A673 (cell line): ENCODE results near the gene PSORS1C1. TPM values are rescaled to one million over a fixed set of nuclear protein-coding genes. Genes with fewer than 3 reads are reported as not detected.
A peak's percentile ranks its signal among the peaks of the same experiment; 100 is the strongest.

Experiments
- BruUV-seq: library from RNA; stranded (reverse); fragments of 400-500 nt; replicated peaks from 2 replicates; lab custom pipeline; 2021; lab: Mats Ljungman, UMichigan
- CTCF ChIA-PET: fragments of 300-600 bp; sonication (Branson Sonifier 250); formaldehyde crosslinking; loops from one replicate; lab custom pipeline; 2022; ENCODE audit warnings: antibody characterized with exemption; lab: Charles Lee
- POLR2A ChIA-PET: fragments of 300-600 bp; sonication (Branson Sonifier 250); formaldehyde crosslinking; loops from one replicate; lab custom pipeline; 2022; ENCODE audit warnings: antibody characterized with exemption; ENCODE audit not compliant: low non-redundant PET; lab: Charles Lee
- DNase-seq: peaks from one replicate; pipeline ENCODE4 v3.0.0-alpha.2; 2015; ENCODE audit warnings: low spot score
- H3K27ac ChIP-seq: fragments of 200-600 bp; sonication (generic); 2 replicates; pipeline ENCODE4 v1.5.1; 2016; ENCODE audit warnings: mixed run types, low read depth, mild to moderate bottlenecking, mixed read lengths, antibody characterized with exemption, low read length; ENCODE audit not compliant: poor library complexity, severe bottlenecking
- H3K27me3 ChIP-seq: fragments of 200-600 bp; sonication (generic); replicated peaks from 2 replicates; pipeline ENCODE4 v1.6.1; 2017; ENCODE audit warnings: mixed run types, low read depth, mild to moderate bottlenecking, mixed read lengths, antibody characterized with exemption, low read length; ENCODE audit not compliant: insufficient read depth, poor library complexity
- H3K36me3 ChIP-seq: fragments of 200-600 bp; sonication (generic); 2 replicates; pipeline ENCODE4 v1.6.1; 2016; ENCODE audit warnings: mixed run types, mild to moderate bottlenecking, mixed read lengths, antibody characterized with exemption, low read length; ENCODE audit not compliant: insufficient read depth, poor library complexity, severe bottlenecking
- H3K4me1 ChIP-seq: fragments of 200-600 bp; sonication (generic); 2 replicates; pipeline ENCODE4 v1.6.1; 2017; ENCODE audit warnings: mixed run types, mild to moderate bottlenecking, mixed read lengths, antibody characterized with exemption, low read length; ENCODE audit not compliant: insufficient read depth, poor library complexity, severe bottlenecking
- H3K4me3 ChIP-seq: fragments of 200-600 bp; sonication (generic); 2 replicates; pipeline ENCODE4 v1.5.1; 2016; ENCODE audit warnings: low read depth, mixed run types, mild to moderate bottlenecking, mixed read lengths, low read length; ENCODE audit not compliant: poor library complexity, severe bottlenecking
- H3K9me3 ChIP-seq: fragments of 200-600 bp; sonication (generic); 2 replicates; pipeline ENCODE4 v1.6.1; 2016; ENCODE audit warnings: mixed run types, low read depth, mild to moderate bottlenecking, mixed read lengths, antibody characterized with exemption, low read length; ENCODE audit not compliant: poor library complexity, severe bottlenecking
- EZH2 ChIP-seq: fragments of 200-600 bp; sonication (generic); IDR thresholded peaks from 2 replicates; pipeline ENCODE4 v1.6.1; 2017; ENCODE audit warnings: borderline replicate concordance, low read depth, mild to moderate bottlenecking, mixed read lengths, antibody characterized with exemption, low read length; ENCODE audit not compliant: poor library complexity, severe bottlenecking
- intact Hi-C: fragments of 100-400 bp; cut with micrococcal nuclease; formaldehyde crosslinking; loops from one replicate; pipeline ENCODE4 v1.10.0; 2022; ENCODE audit not compliant: unreplicated experiment
- total RNA-seq: library from RNA; stranded (reverse); gene quantifications from 2 replicates; pipeline ENCODE4 v1.2.3, GENCODE V29; 2021
- TF ChIP-seq, protein P1 (sequence below): fragments of 300-800, 200-600 bp; sonication (generic); conservative IDR thresholded peaks from 2 replicates; pipeline ENCODE4 v1.5.1; 2017; ENCODE audit warnings: low read depth, mild to moderate bottlenecking, antibody characterized with exemption, low read length, moderate library complexity, mixed read lengths

The PSORS1C1 gene
- total RNA-seq, 1 experiment from 2014 or later: not detected

DNA sequence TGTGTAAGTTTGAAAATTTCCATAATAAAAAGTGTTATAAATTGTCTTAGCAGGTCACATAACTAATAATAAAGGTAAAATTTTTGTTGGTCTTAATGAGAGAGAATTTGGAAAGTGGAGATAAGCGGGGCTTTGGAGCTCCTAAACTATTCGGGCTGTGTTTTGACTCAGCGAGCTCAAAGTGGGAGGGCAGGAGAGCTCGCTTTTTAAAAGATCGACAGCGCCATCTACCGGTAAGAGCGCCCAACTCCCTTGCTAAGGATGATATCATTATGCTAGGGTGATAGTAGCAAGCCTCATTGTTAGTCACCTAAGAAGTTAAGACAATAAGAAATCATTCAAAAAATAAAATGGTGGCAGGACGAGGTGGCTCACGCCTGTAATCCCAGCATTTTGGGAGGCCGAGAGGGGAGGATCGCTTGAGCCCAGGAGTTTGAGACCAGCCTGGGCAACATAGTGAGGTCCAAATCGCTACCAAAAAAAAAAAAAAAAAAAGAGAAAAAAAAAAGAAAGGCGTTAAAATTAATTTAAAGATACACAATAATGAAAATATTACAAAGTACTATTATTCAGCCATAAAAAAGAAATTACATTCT is 27.0 kb upstream of the PSORS1C1 start:
- CTCF ChIA-PET: interaction anchor here (0.6 to 1.9 kb wide), 30 partner anchors 13 to 555 kb away, joined by 3 to 24 read pairs (median 4); partner anchors contain the start of gene VARS2

DNA sequence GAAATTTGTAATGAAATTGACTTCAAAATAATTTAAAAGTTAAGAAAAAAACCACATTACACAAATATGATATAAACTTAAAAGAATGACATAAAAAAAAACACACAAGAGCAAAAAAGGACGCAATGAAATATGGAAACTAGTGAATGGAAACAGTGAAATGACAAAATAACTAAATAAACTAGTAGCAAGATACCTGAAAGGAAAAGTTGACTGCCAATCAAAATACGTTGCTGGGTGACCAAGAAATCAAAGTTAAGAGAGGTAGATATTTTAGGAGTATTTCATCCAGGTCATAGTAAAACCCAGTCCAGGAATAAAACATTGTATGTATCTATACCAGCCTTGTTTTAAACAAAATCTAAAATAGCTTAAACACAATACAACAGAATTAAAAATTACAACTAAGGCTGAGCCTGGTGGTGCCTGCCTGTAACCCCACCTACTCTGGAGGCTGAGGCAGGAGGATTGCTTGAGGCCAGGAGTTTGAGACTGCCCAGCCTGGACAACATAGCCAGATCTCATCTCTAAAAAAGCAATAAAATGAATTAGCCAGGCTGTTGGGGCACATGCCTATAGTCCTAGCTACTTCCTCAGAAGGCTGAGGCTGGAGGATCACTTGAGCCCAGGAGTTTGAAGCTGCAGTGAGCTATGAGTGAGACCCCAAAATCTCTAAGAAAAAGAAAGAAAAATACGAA is 24.2 kb upstream of the PSORS1C1 start:
- intact Hi-C loops: no loop called here
- no peaks in the 10 kb centered on the region for H3K36me3 ChIP-seq
- peaks cover 20% of the 10 kb centered on the region for H3K4me1 ChIP-seq
- no peak overlapping the region for H3K27ac ChIP-seq
- ChIA-PET POLR2A (no interaction called here), CTCF (no interaction called here)
- no peaks in the 10 kb centered on the region for H3K9me3 ChIP-seq
- no peaks in the 10 kb centered on the region for H3K27me3 ChIP-seq
- TF ChIP-seq, protein P1, sequence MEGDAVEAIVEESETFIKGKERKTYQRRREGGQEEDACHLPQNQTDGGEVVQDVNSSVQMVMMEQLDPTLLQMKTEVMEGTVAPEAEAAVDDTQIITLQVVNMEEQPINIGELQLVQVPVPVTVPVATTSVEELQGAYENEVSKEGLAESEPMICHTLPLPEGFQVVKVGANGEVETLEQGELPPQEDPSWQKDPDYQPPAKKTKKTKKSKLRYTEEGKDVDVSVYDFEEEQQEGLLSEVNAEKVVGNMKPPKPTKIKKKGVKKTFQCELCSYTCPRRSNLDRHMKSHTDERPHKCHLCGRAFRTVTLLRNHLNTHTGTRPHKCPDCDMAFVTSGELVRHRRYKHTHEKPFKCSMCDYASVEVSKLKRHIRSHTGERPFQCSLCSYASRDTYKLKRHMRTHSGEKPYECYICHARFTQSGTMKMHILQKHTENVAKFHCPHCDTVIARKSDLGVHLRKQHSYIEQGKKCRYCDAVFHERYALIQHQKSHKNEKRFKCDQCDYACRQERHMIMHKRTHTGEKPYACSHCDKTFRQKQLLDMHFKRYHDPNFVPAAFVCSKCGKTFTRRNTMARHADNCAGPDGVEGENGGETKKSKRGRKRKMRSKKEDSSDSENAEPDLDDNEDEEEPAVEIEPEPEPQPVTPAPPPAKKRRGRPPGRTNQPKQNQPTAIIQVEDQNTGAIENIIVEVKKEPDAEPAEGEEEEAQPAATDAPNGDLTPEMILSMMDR: no peak
- no peak for TF ChIP-seq EZH2
- DNase-seq: no peak
- BruUV-seq: no TSS peak
- no peak overlapping the region for H3K4me3 ChIP-seq

More for the DNA sequence above, 27.0 kb upstream of the PSORS1C1 start:
- Histone ChIP-seq H3K9me3 (no peaks in the 10 kb centered on the region), H3K4me3 (no peak overlapping the region), H3K27ac (no peak overlapping the region), H3K27me3 (no peaks in the 10 kb centered on the region), H3K4me1 (peaks cover 19% of the 10 kb centered on the region), H3K36me3 (no peaks in the 10 kb centered on the region)
- BruUV-seq: no TSS peak
- intact Hi-C loops: loop anchor here (1.0 to 5.0 kb wide), 5 partner anchors 259 to 546 kb away; partner anchors contain the start of genes FLOT1 and IER3
- DNase-seq: peak; percentile 93
- POLR2A ChIA-PET: no interaction called here
- TF ChIP-seq EZH2: no peak
- TF ChIP-seq, protein P1: peak; percentile 84

DNA sequence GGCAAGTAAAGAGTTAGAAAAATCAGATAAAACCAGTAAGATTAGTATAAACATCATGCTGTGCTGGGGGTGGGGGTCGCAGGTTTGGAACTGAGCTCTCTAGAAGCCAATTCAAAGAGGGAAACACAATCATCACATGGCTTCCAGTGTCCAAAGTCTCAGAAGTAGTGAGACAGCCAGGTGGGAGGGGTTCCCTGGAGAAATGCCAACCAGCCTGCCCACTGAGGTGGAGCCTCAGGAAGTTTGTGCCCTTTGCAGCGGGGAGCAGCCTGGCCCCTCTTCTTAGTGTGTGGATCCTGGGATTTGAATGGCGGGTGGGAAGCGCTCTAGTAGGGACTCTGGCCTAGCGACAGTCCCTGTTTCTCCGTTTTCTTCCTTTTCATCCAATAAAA is 23.6 kb upstream of the PSORS1C1 start:
- H3K4me1 ChIP-seq: peaks cover 20% of the 10 kb centered on the region
- no peaks in the 10 kb centered on the region for H3K36me3 ChIP-seq
- no peaks in the 10 kb centered on the region for H3K9me3 ChIP-seq
- no peak overlapping the region for H3K27ac ChIP-seq
- H3K27me3 ChIP-seq: no peaks in the 10 kb centered on the region
- no TSS peak for BruUV-seq
- intact Hi-C loops: no loop called here
- ChIA-PET POLR2A (no interaction called here), CTCF (no interaction called here)
- H3K4me3 ChIP-seq: no peak overlapping the region
- no peak for DNase-seq
- TF ChIP-seq, protein P1: no peak
- TF ChIP-seq EZH2: no peak
